ENCODE measurements around the gene POLR1F. TPM values are rescaled to one million over a fixed set of nuclear protein-coding genes. Genes with fewer than 3 reads are reported as not detected.

POLR1F gene, protein sequence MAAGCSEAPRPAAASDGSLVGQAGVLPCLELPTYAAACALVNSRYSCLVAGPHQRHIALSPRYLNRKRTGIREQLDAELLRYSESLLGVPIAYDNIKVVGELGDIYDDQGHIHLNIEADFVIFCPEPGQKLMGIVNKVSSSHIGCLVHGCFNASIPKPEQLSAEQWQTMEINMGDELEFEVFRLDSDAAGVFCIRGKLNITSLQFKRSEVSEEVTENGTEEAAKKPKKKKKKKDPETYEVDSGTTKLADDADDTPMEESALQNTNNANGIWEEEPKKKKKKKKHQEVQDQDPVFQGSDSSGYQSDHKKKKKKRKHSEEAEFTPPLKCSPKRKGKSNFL
- total RNA-seq: 10 to 100 TPM; 18.5 to 27.9 TPM

DNA sequence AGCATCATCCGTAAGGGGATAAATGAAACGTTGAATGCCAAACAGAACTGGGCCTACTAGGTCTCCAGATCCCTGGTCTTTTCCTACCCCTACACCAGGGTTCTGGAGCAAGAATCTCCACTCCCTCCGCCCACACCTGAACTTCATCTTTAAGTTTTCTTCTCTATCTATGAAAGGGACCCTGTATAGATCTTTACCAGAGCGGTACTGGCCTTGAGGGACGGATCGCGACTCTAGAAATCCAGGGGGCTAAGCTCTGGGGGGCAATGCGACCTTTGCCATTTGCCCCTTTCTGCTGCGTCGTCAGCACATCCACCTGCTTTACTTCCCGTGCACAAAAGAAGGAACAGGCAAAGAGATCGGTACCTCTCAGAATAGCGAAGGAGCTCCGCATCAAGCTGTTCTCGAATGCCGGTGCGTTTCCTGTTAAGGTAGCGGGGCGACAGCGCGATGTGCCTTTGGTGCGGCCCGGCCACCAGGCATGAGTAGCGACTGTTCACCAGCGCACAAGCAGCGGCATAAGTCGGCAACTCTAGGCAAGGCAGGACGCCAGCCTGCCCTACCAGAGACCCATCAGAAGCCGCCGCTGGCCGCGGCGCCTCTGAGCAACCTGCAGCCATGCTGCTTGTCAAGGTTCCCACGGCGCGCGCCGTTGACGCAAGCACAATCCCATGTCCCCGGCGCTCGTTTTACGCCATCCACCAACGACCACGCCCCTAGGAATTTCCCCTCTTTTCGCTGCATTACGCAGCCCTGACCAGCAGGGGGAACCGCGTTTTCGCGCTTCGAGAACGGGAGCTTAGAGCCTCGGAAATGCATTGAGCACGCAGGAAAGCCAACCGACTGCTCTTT is at the start of gene POLR1F:
Gene POLR1F, minus strand, starts transcription at position 641 of the 852 bp plus-strand sequence. Its CDS starts 21 bp downstream, at position 620.
- CTCF ChIA-PET: interaction anchor here (0.8 to 2.3 kb wide), 10 partner anchors 9 to 890 kb away, joined by 3 to 19 read pairs (median 4); no protein-coding TSS in a partner anchor
- DNase-seq: peak; percentile 94
- Mint-ChIP-seq H3K27ac (peak within 1 kb of the TSS; percentile 86), H3K4me1 (peaks cover 35% of the 10 kb centered on the region), H3K4me3 (peak within 1 kb of the TSS; percentile 96), H3K9me3 (ENCODE audit: low read depth) (no peaks in the 10 kb centered on the region), H3K27me3 (no peaks in the 10 kb centered on the region), H3K36me3 (peaks cover 4% of the 10 kb centered on the region)
- ATAC-seq: peak; percentile 98

DNA sequence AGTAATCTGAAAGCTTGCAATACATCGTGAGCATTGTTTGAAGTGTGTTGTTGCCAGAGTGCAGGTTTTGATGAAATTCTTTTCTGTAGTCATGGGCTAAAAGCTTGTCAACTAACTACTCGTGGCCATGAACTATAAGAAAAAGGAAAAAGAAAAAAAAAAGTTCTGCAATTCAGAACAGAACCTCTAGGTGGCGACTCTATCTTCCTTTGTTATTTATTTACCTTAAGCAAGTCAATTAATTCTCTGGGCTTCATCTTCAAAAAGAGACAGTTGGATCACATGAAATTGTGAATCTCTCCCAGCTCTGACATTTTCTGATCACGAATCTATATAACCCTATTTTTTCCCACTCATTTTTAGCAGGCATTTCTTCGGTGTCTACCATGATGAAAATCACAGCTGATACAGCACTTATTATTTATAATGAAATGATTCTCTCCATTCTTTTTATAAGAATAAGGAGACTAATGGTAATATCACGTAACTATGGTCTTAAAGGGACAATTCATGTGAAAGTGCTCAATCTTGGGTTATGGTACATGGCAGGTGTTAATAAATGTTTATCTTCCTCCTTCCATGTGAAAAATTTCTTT is 45.8 kb upstream of the POLR1F start:
- no peak overlapping the region for H3K27ac Mint-ChIP-seq
- peaks cover 5% of the 10 kb centered on the region for H3K27me3 Mint-ChIP-seq
- H3K4me3 Mint-ChIP-seq: no peak overlapping the region
- CTCF ChIA-PET: interaction anchor here (0.9 to 1.5 kb wide), 4 partner anchors 8 to 844 kb away, joined by 3 to 4 read pairs (median 3); partner anchors contain the start of gene TMEM196
- ATAC-seq (no peak), DNase-seq (no peak)
- no peaks in the 10 kb centered on the region for H3K9me3 Mint-ChIP-seq (ENCODE audit: low read depth)
- no peaks in the 10 kb centered on the region for H3K36me3 Mint-ChIP-seq
- no peaks in the 10 kb centered on the region for H3K4me1 Mint-ChIP-seq

DNA sequence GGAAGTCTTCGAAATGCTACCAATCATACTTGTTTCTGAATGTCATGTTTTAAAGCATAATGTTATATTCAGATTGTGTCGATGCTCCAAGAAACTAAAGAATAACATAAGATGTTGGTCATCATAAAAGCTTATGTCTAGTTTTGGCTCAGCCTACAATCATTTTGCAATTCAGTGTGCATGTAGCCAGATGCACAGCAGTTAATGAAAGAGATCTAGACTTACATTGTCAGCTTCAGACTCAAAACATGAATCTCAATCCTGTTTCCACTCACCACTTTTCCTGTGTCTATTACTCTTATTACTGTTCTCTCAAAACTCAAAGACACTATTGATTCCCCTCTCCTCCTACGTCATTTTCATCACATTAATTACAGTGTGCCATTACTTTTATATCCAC is 43.2 kb upstream of the POLR1F start:
- Mint-ChIP-seq H3K9me3 (ENCODE audit: low read depth) (no peaks in the 10 kb centered on the region), H3K36me3 (no peaks in the 10 kb centered on the region), H3K4me1 (no peaks in the 10 kb centered on the region), H3K27ac (no peak overlapping the region), H3K4me3 (no peak overlapping the region), H3K27me3 (peaks cover 8% of the 10 kb centered on the region)
- no peak for DNase-seq
- no peak for ATAC-seq
- CTCF ChIA-PET: interaction anchor here (1.2 kb wide), 1 partner anchor 847 kb away, joined by 3 read pairs; no protein-coding TSS in a partner anchor

DNA sequence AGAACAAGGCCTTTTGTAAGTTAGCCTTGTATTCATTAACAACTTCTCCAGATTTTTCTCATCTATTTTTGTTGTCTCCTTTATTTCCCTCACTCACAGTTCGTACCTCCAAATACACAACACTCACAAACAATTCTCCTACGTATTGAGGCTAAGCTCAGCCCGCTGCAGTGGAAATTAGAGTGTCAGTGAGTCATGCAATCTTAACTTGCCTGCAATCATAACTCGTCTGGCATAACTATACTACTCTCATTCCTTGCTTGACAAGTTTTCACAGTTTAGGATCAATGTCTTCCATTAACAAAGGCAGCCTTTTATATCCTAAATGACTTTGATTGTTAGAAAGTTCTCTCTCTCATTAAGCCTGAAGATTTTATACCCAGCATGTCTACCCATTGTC is 40.8 kb upstream of the POLR1F start:
- no peak for DNase-seq
- CTCF ChIA-PET: interaction anchor here (1.0 kb wide), 1 partner anchor 36 kb away, joined by 3 read pairs; no protein-coding TSS in a partner anchor
- Mint-ChIP-seq H3K4me1 (no peaks in the 10 kb centered on the region), H3K4me3 (no peak overlapping the region), H3K9me3 (ENCODE audit: low read depth) (no peaks in the 10 kb centered on the region), H3K27ac (no peak overlapping the region), H3K27me3 (peaks cover 10% of the 10 kb centered on the region), H3K36me3 (no peaks in the 10 kb centered on the region)
- no peak for ATAC-seq

DNA sequence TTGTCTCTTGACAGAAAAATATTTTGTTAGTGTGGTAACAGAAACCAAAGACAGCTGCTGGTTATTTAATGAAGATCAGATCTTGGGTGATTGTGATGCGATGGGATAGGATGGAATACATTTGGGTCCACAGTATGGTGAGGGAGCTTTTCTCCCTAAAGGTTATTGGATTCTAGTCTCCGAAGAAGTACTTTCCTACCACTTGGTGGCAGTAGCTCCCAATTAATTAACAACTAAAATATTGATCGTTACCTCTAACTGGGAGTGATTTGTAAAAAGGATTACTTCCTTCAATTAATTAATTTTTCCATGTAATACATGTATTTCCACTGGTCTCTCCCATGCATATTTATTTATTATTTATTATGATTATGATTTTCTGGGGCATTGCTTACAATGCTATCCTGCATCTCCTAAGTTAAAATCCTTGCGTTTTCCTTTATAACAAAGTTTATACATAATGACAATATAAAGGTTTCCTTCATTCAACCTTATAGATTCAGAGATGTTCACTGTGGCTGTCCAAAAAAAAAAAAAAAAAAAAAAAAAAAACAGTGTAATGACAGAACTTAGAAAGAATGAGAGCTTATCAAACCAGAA is 39.0 kb upstream of the POLR1F start:
- DNase-seq (no peak), ATAC-seq (no peak)
- no peak overlapping the region for H3K4me3 Mint-ChIP-seq
- no peaks in the 10 kb centered on the region for H3K9me3 Mint-ChIP-seq (ENCODE audit: low read depth)
- CTCF ChIA-PET: interaction anchor here (0.5 to 2.2 kb wide), 7 partner anchors 11 to 850 kb away, joined by 3 to 9 read pairs (median 4); partner anchors contain the start of genes POLR1F and TMEM196
- no peak overlapping the region for H3K27ac Mint-ChIP-seq
- no peaks in the 10 kb centered on the region for H3K4me1 Mint-ChIP-seq
- no peaks in the 10 kb centered on the region for H3K36me3 Mint-ChIP-seq
- peaks cover 10% of the 10 kb centered on the region for H3K27me3 Mint-ChIP-seq

DNA sequence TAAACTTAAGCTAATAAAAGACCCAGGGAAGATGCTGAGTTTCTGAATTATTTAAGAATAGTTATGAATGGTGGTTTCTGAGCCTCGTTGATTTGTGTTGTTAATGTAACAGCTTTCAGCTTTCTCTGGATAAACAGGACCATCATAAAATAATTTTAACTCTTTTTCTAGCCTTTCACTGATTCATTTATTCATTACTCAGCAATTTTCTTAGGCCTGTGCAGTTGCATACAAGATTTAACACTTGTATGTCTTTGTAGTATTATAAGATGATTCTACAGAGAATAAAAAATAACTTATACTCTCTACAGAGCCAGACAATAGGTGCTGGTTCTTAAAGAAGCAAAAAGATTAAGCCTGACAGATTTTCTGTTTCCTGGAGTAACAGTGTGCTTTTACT is 35.2 kb upstream of the POLR1F start:
- no peaks in the 10 kb centered on the region for H3K4me1 Mint-ChIP-seq
- ATAC-seq (no peak), DNase-seq (no peak)
- H3K27ac Mint-ChIP-seq: no peak overlapping the region
- CTCF ChIA-PET: interaction anchor here (0.5 kb wide), 1 partner anchor 30 kb away, joined by 4 read pairs; no protein-coding TSS in a partner anchor
- H3K4me3 Mint-ChIP-seq: no peak overlapping the region
- H3K36me3 Mint-ChIP-seq: no peaks in the 10 kb centered on the region
- H3K27me3 Mint-ChIP-seq: peaks cover 15% of the 10 kb centered on the region
- H3K9me3 Mint-ChIP-seq (ENCODE audit: low read depth): no peaks in the 10 kb centered on the region

DNA sequence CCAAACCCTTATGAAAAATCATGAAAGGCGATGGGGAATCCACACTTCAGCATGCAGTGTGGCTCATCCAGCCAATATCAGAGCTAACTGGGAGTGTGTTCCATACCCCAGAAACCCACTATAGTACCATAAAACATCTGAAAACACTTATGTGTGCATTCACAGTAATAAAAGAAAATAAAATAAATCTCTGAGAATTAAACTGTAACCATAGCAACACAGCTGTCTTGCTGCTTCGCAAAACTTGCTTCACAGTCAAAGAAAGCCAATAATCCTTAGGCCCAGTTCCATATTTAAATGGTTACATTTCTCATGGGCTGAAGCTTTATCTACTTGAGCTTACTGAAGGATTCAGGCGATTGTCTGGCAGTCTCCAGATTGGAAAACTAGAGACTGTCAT is 19.9 kb upstream of the POLR1F start:
- Mint-ChIP-seq H3K27ac (no peak overlapping the region), H3K36me3 (no peaks in the 10 kb centered on the region), H3K4me1 (no peaks in the 10 kb centered on the region), H3K4me3 (no peak overlapping the region), H3K27me3 (peaks cover 6% of the 10 kb centered on the region), H3K9me3 (ENCODE audit: low read depth) (no peaks in the 10 kb centered on the region)
- CTCF ChIA-PET: interaction anchor here (1.2 kb wide), 1 partner anchor 14 kb away, joined by 3 read pairs; no protein-coding TSS in a partner anchor
- DNase-seq (no peak), ATAC-seq (no peak)

DNA sequence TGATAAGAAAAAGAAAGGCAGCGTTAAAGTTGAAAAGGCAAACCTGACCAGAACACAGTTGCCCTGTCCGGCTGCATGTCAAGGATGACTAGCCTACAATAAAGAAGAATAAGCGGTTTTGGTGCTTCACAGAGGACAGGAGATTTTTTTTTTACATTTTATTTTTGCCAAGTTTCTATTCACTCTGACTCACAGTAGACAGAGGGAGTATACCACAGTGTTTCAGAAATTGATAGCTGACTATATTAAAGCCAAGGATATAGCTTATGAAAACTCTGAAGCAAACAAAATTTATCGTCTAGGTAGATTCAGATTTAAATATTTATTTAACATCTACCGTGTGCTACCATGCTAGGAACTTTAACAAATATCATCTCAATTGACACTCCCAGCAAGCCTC is 16.9 kb upstream of the POLR1F start:
- Mint-ChIP-seq H3K4me3 (no peak overlapping the region), H3K4me1 (no peaks in the 10 kb centered on the region), H3K9me3 (ENCODE audit: low read depth) (no peaks in the 10 kb centered on the region), H3K36me3 (no peaks in the 10 kb centered on the region), H3K27ac (no peak overlapping the region), H3K27me3 (peaks cover 6% of the 10 kb centered on the region)
- DNase-seq (no peak), ATAC-seq (no peak)
- CTCF ChIA-PET: interaction anchor here (0.8 to 1.0 kb wide), 2 partner anchors 12 to 16 kb away, joined by 3 to 4 read pairs; partner anchors contain the start of gene POLR1F

DNA sequence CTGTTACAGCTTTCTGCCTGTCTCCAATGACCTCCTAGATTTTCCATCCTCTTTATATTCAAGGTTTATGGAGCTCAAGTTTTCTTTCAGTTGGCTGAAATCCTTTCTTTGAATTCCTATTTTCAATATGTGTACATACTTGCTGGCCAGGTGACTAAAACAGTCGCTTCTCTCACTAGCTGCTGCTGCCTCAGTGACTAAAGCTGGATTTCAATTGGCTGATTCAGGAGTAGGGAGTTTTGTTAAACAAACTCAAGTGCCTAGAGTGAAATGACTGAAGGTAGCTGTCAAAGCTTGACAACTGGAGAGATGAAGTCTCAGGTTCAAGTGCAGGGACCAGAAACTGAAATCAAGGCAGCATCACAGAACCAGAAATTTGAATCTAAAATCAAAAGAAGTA is 6.7 kb upstream of the POLR1F start:
- Mint-ChIP-seq H3K27me3 (peaks cover 5% of the 10 kb centered on the region), H3K36me3 (no peaks in the 10 kb centered on the region), H3K4me1 (no peaks in the 10 kb centered on the region), H3K4me3 (no peak overlapping the region), H3K9me3 (ENCODE audit: low read depth) (no peaks in the 10 kb centered on the region), H3K27ac (no peak overlapping the region)
- no peak for ATAC-seq
- DNase-seq: no peak
- CTCF ChIA-PET: interaction anchor here (1.6 to 1.7 kb wide), 2 partner anchors 14 to 882 kb away, joined by 3 to 9 read pairs; no protein-coding TSS in a partner anchor

DNA sequence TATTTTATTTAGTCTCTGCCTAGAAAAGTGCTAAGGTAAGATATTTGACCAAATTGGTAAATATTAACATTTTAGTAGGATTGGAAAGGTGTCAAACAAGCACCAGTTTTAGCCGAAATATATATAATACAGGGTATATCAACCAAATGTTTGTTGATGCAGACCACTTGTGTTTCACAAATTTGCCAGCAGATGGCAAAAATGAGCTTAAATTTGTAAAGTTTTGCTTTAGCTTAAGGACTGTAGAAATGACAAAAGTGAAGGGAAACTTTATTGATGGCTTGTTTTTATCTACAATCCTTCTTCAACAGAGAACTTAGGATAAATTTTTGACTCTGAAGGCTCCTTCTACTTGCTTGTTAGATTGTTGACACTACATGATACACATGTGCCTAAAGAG is 4.8 kb upstream of the POLR1F start:
- no peaks in the 10 kb centered on the region for H3K9me3 Mint-ChIP-seq (ENCODE audit: low read depth)
- no peaks in the 10 kb centered on the region for H3K36me3 Mint-ChIP-seq
- H3K4me3 Mint-ChIP-seq: no peak overlapping the region
- DNase-seq (peak; percentile 57), ATAC-seq (no peak)
- CTCF ChIA-PET: interaction anchor here (0.7 to 1.9 kb wide), 10 partner anchors 12 to 938 kb away, joined by 3 to 13 read pairs (median 3); no protein-coding TSS in a partner anchor
- H3K27ac Mint-ChIP-seq: no peak overlapping the region
- peaks cover 3% of the 10 kb centered on the region for H3K27me3 Mint-ChIP-seq
- peaks cover 9% of the 10 kb centered on the region for H3K4me1 Mint-ChIP-seq

DNA sequence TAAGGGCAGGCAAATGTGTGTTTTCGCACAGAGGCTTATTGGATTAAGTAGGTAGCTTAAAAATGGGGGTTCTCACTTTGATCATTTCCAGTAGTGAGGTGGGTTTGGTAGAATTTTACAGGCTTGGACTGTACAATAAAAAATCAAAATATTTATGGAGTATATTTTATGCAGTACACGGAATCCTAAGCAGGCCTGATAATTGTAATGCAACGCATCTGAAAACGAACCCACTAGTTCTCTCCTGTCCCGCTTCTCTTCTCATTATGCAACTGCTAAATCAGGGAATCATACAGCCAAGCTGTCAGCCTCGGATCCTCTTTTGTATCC is 377 bp upstream of the POLR1F start:
- DNase-seq (no peak), ATAC-seq (no peak)
- H3K36me3 Mint-ChIP-seq: no peaks in the 10 kb centered on the region
- peaks cover 35% of the 10 kb centered on the region for H3K4me1 Mint-ChIP-seq
- H3K27ac Mint-ChIP-seq: peak overlapping the region; percentile 86
- peak overlapping the region; percentile 96 for H3K4me3 Mint-ChIP-seq
- no peaks in the 10 kb centered on the region for H3K9me3 Mint-ChIP-seq (ENCODE audit: low read depth)
- H3K27me3 Mint-ChIP-seq: no peaks in the 10 kb centered on the region
- CTCF ChIA-PET: interaction anchor here (0.8 to 2.3 kb wide), 10 partner anchors 9 to 889 kb away, joined by 3 to 19 read pairs (median 4); no protein-coding TSS in a partner anchor

DNA sequence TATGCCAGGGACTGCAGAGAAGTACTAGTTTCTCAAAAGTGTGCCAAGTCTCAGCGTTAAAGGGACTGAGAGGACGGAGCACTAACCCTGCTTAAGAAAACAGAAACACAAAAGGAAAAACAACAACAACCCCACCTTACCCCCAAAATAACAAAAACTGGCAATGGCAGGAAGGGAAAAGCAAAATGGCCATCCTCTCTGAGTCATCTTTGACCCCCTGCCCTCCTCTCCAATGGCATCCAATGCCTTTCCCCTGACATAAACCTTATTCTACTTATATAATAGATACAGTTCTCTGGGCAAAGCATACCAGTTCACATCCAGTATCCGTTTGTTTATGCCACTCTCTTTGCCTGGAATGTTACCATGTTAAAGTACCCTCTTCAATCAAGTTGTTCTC is 1.6 kb downstream of the POLR1F start:
- H3K9me3 Mint-ChIP-seq (ENCODE audit: low read depth): no peaks in the 10 kb centered on the region
- H3K4me3 Mint-ChIP-seq: peak overlapping the region; percentile 96
- H3K4me1 Mint-ChIP-seq: peaks cover 35% of the 10 kb centered on the region
- no peak overlapping the region for H3K27ac Mint-ChIP-seq
- H3K36me3 Mint-ChIP-seq: peaks cover 14% of the 10 kb centered on the region
- CTCF ChIA-PET: no interaction called here
- DNase-seq (no peak), ATAC-seq (no peak)
- no peaks in the 10 kb centered on the region for H3K27me3 Mint-ChIP-seq

DNA sequence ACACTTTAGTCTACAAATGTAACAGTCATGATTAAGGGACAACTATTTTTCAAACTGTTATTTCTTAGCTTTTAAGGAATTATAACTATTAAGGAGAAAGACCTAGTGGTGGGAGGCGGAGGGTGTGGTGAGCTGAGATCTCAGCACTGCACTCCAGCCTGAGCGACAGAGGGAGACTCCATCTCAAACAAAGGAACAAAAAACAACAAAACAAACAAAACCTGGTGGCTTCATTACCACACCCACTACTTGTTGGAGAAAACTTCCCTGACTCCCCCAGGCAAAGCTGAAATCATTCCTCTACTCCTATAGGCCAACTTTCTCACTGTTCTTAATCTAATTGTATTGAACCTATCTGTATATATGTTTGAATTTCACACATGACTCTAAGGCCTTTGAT is 3.2 kb downstream of the POLR1F start:
- Mint-ChIP-seq H3K36me3 (peaks cover 20% of the 10 kb centered on the region), H3K27me3 (no peaks in the 10 kb centered on the region), H3K4me1 (peaks cover 35% of the 10 kb centered on the region), H3K4me3 (no peak overlapping the region), H3K27ac (no peak overlapping the region), H3K9me3 (ENCODE audit: low read depth) (no peaks in the 10 kb centered on the region)
- CTCF ChIA-PET: no interaction called here
- no peak for DNase-seq
- no peak for ATAC-seq

Data from activated CD8-positive, alpha-beta memory T cell treated with anti-CD3 and anti-CD28 coated beads, Interleukin-2, amount 10 ng/mL, durations not matched to agents 7 days and 5 days (primary cell).